ENCODE data around the gene WDR70. TPM values are rescaled to one million over a fixed set of nuclear protein-coding genes. Genes with fewer than 3 reads are reported as not detected.
"Not testable (repeated sequence)": the region's sequence is repeated elsewhere in the genome, so short reads cannot be mapped to it uniquely, and the experiment has no call there.

WDR70 gene
- total and polyA plus RNA-seq, 9 donors, result 20.9 to 36.5 (median 31.4) TPM

DNA sequence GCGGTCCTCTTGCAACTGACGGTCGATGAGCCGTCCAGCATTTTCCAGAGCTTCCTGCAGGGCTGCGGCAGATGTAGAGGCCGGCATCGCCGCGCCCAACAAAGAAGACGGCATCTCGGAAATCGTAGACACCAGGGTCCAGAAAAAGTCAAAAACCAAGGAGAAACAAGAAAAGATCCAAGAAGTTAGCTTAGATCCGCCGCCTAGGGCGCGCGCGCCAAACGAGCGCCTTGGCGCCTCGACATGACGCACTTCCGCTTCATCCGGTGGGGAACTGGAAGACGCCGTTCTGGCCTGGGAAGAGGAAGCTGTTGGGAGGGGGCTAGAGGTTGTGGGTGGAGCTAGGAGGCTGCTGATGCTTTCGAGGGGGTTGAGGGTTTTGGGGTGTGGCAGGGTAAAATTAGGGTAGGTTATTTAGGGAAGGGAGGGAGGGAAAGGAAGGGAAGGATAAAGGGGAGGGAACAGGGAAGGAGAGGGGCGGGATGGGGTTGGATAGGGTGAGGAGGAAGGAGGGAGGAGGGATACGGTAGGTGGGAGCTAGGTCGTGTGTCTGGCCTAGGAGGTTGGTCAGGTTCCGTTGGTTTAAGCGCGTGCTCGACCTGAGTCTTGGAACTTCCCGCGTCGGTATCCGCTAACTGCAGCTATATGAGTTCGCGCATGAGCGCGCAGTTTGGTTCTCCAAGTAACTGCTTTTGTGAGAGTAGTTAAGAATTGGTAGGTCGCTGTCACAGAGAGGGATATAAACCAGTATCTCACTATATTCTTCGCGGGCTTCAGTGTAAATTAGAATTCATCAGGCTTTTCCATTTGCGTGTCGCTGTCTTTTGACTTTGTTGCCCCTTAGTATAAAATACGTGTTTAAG, 8.0 kb upstream of the WDR70 start, which contains the start of gene NUP155:
Gene NUP155 (minus strand): TSS at position 243 of the 863 bp plus-strand sequence. CDS start 129 bp downstream, at position 114.
- Histone ChIP-seq H3K9me3 (no peaks in the 10 kb centered on the region), H3K27ac (peak within 1 kb of the TSS; percentile 13 to 75), H3K4me3 (peak within 1 kb of the TSS; percentile 87), H3K27me3 (no peaks in the 10 kb centered on the region), H3K36me3 (no peaks in the 10 kb centered on the region), H3K4me1 (ENCODE audit: insufficient read depth) (peaks cover 4% of the 10 kb centered on the region)
- peak; percentile 90 to 93 (median 91) for DNase-seq
- peak; percentile 71 for TF ChIP-seq POLR2A (IDR thresholded peaks at IDR 0.05)
- TF ChIP-seq, protein P1, sequence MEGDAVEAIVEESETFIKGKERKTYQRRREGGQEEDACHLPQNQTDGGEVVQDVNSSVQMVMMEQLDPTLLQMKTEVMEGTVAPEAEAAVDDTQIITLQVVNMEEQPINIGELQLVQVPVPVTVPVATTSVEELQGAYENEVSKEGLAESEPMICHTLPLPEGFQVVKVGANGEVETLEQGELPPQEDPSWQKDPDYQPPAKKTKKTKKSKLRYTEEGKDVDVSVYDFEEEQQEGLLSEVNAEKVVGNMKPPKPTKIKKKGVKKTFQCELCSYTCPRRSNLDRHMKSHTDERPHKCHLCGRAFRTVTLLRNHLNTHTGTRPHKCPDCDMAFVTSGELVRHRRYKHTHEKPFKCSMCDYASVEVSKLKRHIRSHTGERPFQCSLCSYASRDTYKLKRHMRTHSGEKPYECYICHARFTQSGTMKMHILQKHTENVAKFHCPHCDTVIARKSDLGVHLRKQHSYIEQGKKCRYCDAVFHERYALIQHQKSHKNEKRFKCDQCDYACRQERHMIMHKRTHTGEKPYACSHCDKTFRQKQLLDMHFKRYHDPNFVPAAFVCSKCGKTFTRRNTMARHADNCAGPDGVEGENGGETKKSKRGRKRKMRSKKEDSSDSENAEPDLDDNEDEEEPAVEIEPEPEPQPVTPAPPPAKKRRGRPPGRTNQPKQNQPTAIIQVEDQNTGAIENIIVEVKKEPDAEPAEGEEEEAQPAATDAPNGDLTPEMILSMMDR (IDR thresholded peaks at IDR 0.05), result peak in 1 of 3 donors; percentile 10
- TF ChIP-seq EP300 (IDR thresholded peaks at IDR 0.05), result no peak
- WGBS, 3 donors, result 1% methylated on average over 49 of the region's 49 CpGs
- intact Hi-C loops (cut with DNase I), result no loop called here

DNA sequence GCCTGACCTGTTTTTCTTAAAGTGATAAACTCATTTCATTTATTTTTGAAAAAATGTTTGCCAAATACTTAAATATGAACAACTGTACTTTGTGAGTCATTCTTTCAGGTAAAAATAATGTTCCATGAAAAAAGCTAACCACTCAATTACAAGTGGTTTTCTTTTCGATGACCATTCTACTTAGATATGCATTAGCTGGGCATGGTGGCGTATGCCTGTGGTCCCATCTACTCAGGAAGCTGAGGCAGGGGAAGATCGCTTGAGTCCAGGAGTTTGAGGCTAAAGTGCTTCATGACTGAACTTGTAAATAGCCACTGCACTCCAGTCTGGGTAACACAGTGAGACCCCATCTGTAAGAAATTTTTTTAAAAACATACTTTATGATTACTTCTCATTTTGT, 4.0 kb upstream of the WDR70 start:
- Histone ChIP-seq H3K4me1 (ENCODE audit: insufficient read depth) (peaks cover under 1% of the 10 kb centered on the region), H3K27ac (no peak overlapping the region), H3K9me3 (no peaks in the 10 kb centered on the region), H3K36me3 (no peaks in the 10 kb centered on the region), H3K4me3 (no peak overlapping the region), H3K27me3 (no peaks in the 10 kb centered on the region)
- WGBS, 3 donors, result 84 to 87% (median 87%) methylated on average over 3 of the region's 3 CpGs
- intact Hi-C loops (cut with DNase I), result no loop called here
- DNase-seq, result no peak
- TF ChIP-seq, protein P1 (IDR thresholded peaks at IDR 0.05), result no peak
- TF ChIP-seq EP300 (IDR thresholded peaks at IDR 0.05), result no peak
- no peak for TF ChIP-seq POLR2A (IDR thresholded peaks at IDR 0.05)

DNA sequence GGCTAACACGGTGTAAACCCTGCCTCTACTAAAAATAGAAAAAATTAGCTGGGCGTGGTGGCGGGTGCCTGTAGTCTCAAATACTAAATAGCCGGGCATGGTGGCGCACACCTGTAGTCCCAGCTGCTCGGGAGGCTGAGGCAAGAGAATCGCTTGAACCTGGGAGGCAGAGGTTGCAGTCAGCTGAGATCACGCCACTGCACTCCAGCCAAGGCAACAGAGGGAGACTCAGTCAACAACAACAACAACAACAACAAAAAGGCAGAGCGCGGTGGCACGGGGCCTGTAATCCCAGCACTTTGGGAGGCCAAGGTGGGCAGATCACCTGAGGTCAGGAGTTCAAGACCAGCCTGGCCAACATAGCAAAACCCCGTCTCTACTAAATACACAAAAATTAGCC, 1.1 kb upstream of the WDR70 start:
- H3K36me3 ChIP-seq; H3K4me3 ChIP-seq; H3K27me3 ChIP-seq; DNase-seq; H3K27ac ChIP-seq; H3K4me1 ChIP-seq (ENCODE audit: insufficient read depth); H3K9me3 ChIP-seq; intact Hi-C loops (cut with DNase I): not testable (repeated sequence)
- 89 to 93% (median 92%) methylated on average over 12 of the region's 12 CpGs for WGBS, 3 donors

DNA sequence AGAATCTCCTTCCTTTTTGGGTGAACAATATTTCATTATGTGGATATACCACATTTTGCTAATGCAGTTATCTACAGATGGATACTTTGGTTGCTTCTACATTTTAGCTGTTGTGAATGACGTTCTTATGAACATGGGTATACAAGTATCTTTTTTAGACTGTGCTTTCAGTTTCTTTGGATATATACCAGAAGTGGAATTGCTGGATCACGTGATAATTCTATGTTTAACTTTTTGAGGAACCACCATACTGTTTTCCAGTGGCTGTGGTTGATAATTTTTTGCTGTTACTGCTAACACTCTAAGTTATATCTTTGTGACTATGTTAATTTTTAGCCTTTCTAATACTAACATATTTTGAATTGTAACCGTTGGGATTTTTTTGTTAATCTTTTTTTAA, 12.5 kb downstream of the WDR70 start:
- Histone ChIP-seq H3K4me1 (ENCODE audit: insufficient read depth) (no peaks in the 10 kb centered on the region), H3K27me3 (no peaks in the 10 kb centered on the region), H3K36me3 (no peaks in the 10 kb centered on the region), H3K27ac (no peak overlapping the region), H3K9me3 (no peaks in the 10 kb centered on the region), H3K4me3 (no peak overlapping the region)
- TF ChIP-seq POLR2A (IDR thresholded peaks at IDR 0.05) (no peak), EP300 (IDR thresholded peaks at IDR 0.05) (no peak)
- TF ChIP-seq, protein P1 (IDR thresholded peaks at IDR 0.05), result no peak
- WGBS, 3 donors, result 84 to 88% (median 86%) methylated on average over 3 of the region's 3 CpGs
- intact Hi-C loops (cut with DNase I), result no loop called here
- DNase-seq, result no peak

DNA sequence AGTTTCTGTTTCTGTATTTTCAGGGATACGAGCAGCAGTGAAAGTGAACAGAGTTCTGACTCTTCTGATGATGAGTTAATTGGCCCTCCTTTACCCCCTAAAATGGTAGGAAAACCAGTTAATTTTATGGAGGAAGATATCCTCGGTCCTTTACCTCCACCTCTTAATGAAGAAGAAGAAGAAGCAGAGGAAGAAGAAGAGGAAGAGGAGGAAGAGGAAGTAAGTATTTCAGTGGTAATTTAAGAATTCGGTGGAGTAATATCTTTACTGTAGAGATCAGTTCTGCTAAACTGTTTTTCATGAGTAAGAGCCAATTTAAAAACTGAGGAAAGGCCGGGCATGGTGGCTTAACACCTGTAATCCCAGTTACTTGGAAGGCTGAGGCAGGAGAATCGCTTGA, 17.2 kb downstream of the WDR70 start:
- no peak for DNase-seq
- no peaks in the 10 kb centered on the region for H3K27me3 ChIP-seq
- H3K4me3 ChIP-seq, result no peak overlapping the region
- no peaks in the 10 kb centered on the region for H3K4me1 ChIP-seq (ENCODE audit: insufficient read depth)
- H3K9me3 ChIP-seq, result no peaks in the 10 kb centered on the region
- WGBS, 3 donors, result 88 to 95% (median 92%) methylated on average over 5 of the region's 5 CpGs
- intact Hi-C loops (cut with DNase I), result no loop called here
- no peak overlapping the region for H3K27ac ChIP-seq
- H3K36me3 ChIP-seq, result no peaks in the 10 kb centered on the region
- no peak for TF ChIP-seq EP300 (IDR thresholded peaks at IDR 0.05)
- TF ChIP-seq, protein P1 (IDR thresholded peaks at IDR 0.05), result no peak

All from ovary (tissue), 9 donors.